HG03521 (cell line): ENCODE results near the gene HNRNPH1.

ENCODE experiments used
- ATAC-seq: cut with Tn5 transposase; IDR thresholded peaks from one replicate; pipeline ENCODE4 v1.9.1; 2021; ENCODE audit warnings: mild to moderate bottlenecking, moderate library complexity; ENCODE audit not compliant: unreplicated experiment

HNRNPH1 gene

GRCh38 chr5:179623906-179624741 is 653 bp upstream of the HNRNPH1 start:
- peak; percentile 11 for ATAC-seq

GRCh38 chr5:179621551-179622214 is 1.8 kb downstream of the HNRNPH1 start:
- ATAC-seq: no peak

GRCh38 chr5:179620703-179621350 is 2.6 kb downstream of the HNRNPH1 start:
- ATAC-seq: no peak

- ATAC-seq: no peak
Measured at GRCh38 chr5:179620293-179620692, 3.2 kb downstream of the HNRNPH1 start.

- ATAC-seq: no peak
Measured at GRCh38 chr5:179619776-179620175, 3.7 kb downstream of the HNRNPH1 start.

GRCh38 chr5:179618923-179619554 is 4.4 kb downstream of the HNRNPH1 start:
- ATAC-seq: no peak

- no peak for ATAC-seq
Measured at GRCh38 chr5:179617930-179618329, 5.5 kb downstream of the HNRNPH1 start.

GRCh38 chr5:179616002-179616594 is 7.4 kb downstream of the HNRNPH1 start:
- ATAC-seq: no peak

GRCh38 chr5:179615203-179615602 is 8.3 kb downstream of the HNRNPH1 start:
- ATAC-seq: no peak

- ATAC-seq: no peak
Measured at GRCh38 chr5:179614745-179615144, 8.7 kb downstream of the HNRNPH1 start.

- ATAC-seq: no peak
Measured at GRCh38 chr5:179613460-179614071, 9.9 kb downstream of the HNRNPH1 start.

- ATAC-seq: no peak
Measured at GRCh38 chr5:179612577-179613459, 10.7 kb downstream of the HNRNPH1 start.

- ATAC-seq: no peak
Measured at GRCh38 chr5:179610903-179611265, 12.6 kb downstream of the HNRNPH1 start.

GRCh38 chr5:179610109-179610902 is 13.2 kb downstream of the HNRNPH1 start:
- no peak for ATAC-seq

- no peak for ATAC-seq
Measured at GRCh38 chr5:179609834-179610108, 13.7 kb downstream of the HNRNPH1 start.

- ATAC-seq: no peak
Measured at GRCh38 chr5:179608131-179608581, 15.3 kb downstream of the HNRNPH1 start.

GRCh38 chr5:179607160-179607931 is 16.1 kb downstream of the HNRNPH1 start:
- ATAC-seq: no peak

- ATAC-seq: no peak
Measured at GRCh38 chr5:179606910-179607159, 16.6 kb downstream of the HNRNPH1 start.
